Hematopoietic multipotent progenitor cell treated with erythropoietin and hydrocortisone succinate and interleukin-3 and kit ligand, for 17 days (in vitro differentiated cells): ENCODE results near the gene C12orf76.
"Not testable (repeated sequence)": the region's sequence is repeated elsewhere in the genome, so short reads cannot be mapped to it uniquely, and the experiment has no call there.

ENCODE experiments used
- DNase-seq: peaks from one replicate; pipeline ENCODE4 v3.0.0-alpha.2; 2015; ENCODE audit warnings: low spot score

Gene C12orf76

GRCh38 chr12:110048242-110049027, at the start of gene C12orf76:
Gene C12orf76 (minus strand): TSS chr12:110048522. CDS start chr12:110048495, 27 bp downstream.
- peak; percentile 84 for DNase-seq

- no peak for DNase-seq
Observed at GRCh38 chr12:110093631-110094311, 45.4 kb upstream of the C12orf76 start.

DNA sequence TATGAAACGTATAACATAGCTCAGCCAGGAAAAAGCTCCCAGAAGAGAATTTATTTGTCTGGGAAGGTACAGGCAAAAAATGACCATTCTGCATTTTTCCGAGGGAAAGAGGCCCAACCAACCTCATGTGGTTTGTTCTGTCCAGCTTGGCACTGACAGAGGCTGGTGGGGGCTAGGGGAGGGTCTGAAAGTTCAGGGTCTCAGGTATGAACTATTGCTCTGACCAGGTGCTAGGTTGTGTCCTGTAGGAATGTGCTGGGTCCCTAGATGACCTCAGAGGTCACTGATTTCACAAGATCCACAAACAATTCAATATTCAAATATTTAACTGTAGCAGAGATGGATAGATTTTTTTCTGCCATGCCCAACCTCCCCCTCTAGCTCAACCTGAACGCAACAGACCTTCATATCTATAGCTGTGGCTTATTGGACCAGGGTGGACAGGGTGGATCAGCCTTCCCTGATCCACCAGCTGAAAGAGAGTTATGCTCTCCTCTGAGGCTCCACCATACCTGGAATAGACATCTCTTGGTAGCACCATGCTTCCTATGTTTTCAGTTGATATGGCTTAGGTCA, 42.9 kb upstream of the C12orf76 start:
- DNase-seq, result no peak

DNA sequence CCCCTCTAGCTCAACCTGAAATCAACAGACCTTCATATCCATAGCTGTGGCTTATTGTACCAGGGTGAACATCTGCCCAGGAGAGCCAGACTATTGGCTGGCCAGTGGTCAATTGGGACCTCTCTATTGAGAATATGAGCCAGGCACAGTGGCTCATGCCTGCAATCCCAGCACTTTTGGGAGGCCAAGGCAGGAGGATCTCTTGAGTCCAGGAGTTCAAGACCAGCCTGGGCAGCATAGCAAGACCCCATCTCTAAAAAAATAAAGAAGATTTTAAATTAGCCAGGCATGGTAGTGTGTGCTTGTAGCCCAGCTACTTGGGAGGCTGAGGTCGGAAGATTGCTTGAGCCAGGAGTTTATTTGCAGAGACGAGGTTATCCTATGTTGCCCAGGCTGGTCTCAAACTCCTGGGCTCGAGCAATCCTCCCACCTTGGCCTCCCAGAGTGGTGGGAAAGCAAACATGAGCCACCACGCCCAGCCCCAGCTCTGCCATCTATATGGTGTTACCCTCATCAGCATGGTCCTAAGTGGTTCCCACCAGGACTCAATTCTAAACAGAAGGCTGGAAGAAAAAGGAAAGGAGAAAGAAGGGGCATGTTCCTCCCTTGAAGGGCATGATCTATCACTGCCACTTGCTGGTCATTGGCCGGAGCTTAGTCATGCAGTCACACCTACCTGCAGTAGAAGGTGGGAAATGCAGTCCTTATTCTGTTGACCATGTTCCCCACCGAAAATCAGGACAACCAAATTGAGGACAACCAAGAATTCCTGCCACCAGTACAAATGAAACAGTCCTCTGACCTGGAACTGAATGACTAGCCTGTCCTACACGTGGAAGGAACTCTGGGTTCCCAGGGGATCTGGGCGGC, 42.2 kb upstream of the C12orf76 start:
- DNase-seq, result no peak

GRCh38 chr12:110088936-110089335, 40.6 kb upstream of the C12orf76 start:
- DNase-seq, result no peak

DNA sequence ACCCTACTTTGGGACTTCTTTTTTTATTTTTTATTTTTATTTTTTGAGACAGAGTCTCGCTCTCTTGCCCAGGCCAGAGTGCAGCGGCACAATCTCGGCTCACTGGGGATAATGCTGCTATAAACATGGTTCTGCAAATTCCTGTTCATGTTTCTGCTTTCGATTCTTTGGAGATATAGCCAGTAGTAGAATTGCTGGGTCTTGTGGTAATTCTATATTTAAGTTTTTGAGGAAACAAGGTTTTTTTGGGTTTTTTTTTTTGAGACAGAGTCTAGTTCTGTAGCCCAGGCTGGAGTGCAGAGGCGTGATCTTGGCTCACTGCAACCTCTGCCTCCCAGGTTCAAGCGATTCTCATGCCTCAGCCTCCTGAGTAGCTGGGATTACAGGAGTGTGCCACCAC, 39.9 kb upstream of the C12orf76 start:
- not testable (repeated sequence) for DNase-seq

- no peak for DNase-seq
Observed at GRCh38 chr12:110084314-110085015, 36.1 kb upstream of the C12orf76 start.

DNA sequence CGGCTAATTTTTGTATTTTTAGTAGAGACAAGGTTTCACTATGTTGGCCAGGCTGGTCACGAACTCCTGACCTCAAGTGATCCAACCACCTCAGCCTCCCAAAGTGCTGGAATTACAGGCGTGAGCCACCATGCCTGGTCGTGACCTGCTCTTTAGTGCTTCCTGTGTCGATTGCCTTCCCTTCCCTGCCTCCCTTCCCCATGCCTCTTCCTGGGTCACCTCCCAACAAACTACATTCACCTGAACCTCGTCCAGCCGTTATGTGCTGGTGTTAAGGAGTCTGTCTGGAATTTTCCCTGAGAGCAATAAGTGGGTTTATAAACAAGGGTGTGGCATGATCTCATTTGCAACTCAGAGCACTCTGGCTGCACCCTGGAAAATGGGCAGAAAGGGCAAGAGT, 32.1 kb upstream of the C12orf76 start:
- DNase-seq, result no peak

DNA sequence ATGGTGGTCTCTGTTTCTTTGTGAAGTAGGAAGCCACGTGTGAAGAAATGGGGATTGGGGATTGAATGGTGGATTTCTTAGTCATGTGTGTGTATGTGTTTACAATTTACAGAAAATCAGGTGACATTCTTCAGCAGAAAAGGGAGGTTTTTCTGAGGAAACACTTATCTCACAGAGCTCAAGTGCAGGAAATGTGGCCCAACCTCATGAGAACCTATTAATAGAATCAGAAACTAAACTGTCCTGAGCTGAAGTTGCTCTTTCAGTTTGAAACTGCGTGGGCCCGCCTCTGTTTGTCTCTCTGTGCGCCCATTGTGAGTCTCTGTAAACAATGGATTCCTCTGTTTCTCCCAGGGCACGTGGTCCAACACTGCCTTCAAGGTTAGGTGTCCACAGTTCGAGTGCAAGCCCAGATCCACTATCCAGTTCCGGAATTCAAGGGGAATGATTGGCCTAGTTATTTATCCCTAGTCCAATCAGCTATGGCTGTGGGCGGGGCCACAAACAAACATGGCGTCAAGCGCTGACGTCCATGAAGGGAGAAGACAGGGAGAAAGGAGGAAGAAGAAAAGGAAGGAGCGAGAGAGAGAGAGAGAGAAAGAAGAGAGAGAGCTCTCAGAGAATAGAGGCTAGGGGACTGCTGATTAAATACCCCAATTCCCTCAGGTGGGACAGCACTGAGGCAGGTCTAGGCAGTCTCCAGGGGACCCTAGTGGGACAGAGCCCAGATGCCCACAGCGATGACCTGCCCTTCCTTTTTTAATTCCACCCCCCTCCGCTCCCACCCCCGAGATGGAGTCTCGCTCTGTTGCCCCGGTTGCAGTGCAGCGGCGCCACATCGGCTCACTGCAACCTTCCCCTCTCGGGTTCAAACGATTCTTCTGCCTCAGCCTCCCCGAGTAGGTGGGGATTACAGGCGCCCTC, 31.4 kb upstream of the C12orf76 start:
- peak; percentile 28 for DNase-seq

GRCh38 chr12:110077800-110078199, 29.5 kb upstream of the C12orf76 start:
- DNase-seq, result no peak

GRCh38 chr12:110075880-110076279, 27.6 kb upstream of the C12orf76 start:
- no peak for DNase-seq

DNA sequence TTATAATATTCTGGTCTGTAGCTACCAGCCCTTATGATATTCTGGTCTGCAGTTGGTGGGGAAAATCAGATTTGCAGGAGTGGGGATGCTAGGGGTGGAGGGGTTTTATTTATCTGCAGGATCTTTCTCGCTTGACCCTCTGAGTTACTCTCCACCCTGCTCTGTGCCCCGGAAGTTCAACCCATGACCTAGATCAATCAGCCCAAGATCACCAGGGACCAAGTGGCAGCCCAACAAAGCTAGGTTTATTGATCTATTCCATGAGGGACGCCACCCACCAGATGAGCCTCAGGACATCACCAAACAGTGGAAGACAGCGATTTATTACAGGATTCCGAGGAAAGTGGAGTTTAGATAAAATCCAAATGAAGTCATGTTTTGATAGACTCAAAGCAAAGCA, 25.8 kb upstream of the C12orf76 start:
- no peak for DNase-seq

GRCh38 chr12:110073049-110073831, 24.9 kb upstream of the C12orf76 start:
- DNase-seq, result no peak

DNA sequence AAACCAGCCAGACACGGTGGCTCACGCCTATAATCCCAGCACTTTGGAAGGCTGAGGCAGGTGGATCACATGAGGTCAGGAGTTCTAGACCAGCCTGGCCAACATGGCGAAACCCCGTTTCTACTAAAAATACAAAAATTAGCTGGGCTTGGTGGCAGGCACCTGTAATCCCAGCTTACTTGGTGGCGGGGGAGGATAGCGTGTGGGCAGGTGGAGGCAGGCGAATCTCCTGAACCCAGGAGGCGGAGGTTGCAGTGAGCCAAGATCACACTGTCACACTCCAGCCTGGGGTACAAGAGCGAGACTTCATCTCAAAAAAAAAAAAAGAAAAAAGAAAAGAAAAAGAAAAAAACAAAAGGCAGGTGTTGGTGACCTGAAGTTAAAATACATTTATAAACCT, 24.3 kb upstream of the C12orf76 start:
- not testable (repeated sequence) for DNase-seq

GRCh38 chr12:110071967-110072366, 23.6 kb upstream of the C12orf76 start:
- DNase-seq, result no peak

DNA sequence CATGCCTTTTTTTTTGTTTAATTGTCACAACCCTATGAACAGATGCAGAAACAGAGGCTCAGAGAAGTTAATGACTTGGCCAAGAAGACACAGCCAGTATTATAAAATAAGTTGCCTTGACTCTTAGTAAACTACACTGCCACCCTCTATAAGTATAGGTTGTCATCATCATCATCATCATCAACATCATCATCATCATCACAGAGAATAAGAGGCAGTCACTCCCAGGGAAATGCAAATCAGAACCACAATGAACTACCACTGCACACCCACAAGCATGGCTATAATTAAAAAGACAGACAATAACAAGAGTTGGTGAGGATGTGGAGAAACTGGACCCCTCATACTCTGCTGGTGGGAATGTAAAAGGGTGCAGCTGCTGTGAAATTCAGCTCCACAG, 23.2 kb upstream of the C12orf76 start:
- DNase-seq, result no peak

DNA sequence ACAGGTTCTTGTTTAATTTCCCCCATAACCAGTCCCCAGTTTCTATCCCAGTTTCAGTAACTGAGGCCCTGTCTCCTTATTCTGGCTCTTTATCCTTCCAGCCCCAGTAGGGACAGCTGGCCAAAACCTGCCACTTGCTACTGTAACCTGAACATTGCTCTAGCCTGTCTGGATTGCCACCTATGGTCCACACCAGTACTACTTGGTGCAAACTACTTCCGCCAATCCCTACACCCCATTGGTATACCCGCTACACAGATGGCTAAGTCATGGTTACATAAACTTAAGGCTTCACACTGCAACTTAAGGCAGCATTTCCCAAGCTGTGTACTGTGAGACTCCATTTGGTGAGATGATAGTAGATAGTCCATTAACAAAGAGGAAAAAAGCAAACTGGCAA, 20.3 kb upstream of the C12orf76 start:
- DNase-seq, result no peak

- not testable (repeated sequence) for DNase-seq
Observed at GRCh38 chr12:110068115-110068514, 19.8 kb upstream of the C12orf76 start.

GRCh38 chr12:110067531-110067930, 19.2 kb upstream of the C12orf76 start:
- DNase-seq, result no peak

DNA sequence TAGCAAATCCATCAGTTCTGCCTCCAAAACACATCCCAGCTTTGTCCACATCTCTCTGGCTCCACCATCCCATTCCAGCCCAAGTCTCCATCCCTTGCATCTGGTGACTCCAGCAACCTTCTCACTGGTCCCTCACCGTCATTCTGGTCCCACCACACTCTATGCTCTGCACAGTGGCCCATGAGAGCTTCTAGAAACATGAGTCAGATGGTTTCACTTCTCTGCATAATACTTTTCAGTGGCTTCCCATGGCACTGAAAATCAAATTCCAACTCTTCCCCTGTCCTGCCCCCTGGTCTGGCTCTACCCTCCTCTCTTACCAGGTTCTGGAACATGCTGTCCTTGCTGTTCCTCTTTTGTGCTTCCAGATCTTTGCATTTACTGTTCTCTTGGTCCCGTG, 17.2 kb upstream of the C12orf76 start:
- no peak for DNase-seq
